Measurements from ENCODE around the gene ZFP1. TPM values are rescaled to one million over a fixed set of nuclear protein-coding genes. Genes with fewer than 3 reads are reported as not detected.
A peak's percentile ranks its signal among the peaks of the same experiment; 100 is the strongest.
"Not testable (repeated sequence)": the region's sequence is repeated elsewhere in the genome, so short reads cannot be mapped to it uniquely, and the experiment has no call there.

ZFP1 gene
- total RNA-seq, 1 donor from 2014 or later = 7.2 TPM

- intact Hi-C loops (cut with DNase I) = loop anchor here (10.0 kb wide), 1 partner anchor 571 kb away; no protein-coding TSS in a partner anchor
- no peak for ATAC-seq (ENCODE audit: poor library complexity)
- DNase-seq = no peak
Measured at GRCh38 chr16:75193730-75194444, 45.6 kb downstream of the ZFP1 start.

GRCh38 chr16:75195811-75196790 lies 47.8 kb downstream of the ZFP1 start:
- intact Hi-C loops (cut with DNase I) = loop anchor here (5.0 to 10.0 kb wide), 3 partner anchors 191 to 569 kb away; no protein-coding TSS in a partner anchor
- DNase-seq (no peak), ATAC-seq (ENCODE audit: poor library complexity) (no peak)

- DNase-seq = no peak
- ATAC-seq (ENCODE audit: poor library complexity) = no peak
- intact Hi-C loops (cut with DNase I) = loop anchor here (5.0 to 10.0 kb wide), 3 partner anchors 190 to 568 kb away; no protein-coding TSS in a partner anchor
Measured at GRCh38 chr16:75196836-75197235, 48.5 kb downstream of the ZFP1 start.

DNA sequence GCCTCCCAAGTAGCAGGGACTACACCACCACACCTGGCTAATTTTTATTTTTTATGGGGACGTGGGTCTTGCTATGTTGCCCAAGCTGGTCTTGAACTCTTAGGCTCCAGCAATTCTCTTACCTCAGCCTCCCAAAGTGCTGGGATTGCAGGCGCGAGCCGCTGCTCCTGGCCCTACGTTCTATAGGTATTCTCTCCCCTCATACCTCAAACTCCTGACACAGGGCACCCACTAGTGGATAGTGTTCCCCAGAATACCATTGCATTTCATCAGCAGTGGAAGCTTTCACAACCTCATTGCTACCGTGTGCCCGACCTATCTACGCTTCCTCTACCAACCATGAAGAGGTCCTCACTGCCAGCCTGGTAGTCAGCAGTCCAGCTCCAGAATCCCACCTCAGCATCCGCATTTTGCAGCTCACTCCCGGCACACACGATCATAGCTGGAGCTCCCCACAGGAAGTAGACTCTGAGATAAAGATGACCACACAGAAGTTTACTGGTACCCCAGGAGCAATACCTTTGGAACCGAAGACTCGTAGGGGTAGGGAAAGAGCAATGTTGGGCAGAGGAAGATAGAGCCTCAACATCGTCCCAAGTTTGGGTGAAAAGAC lies 49.3 kb downstream of the ZFP1 start:
- no peak for DNase-seq
- intact Hi-C loops (cut with DNase I) = loop anchor here (5.0 to 10.0 kb wide), 3 partner anchors 190 to 567 kb away; no protein-coding TSS in a partner anchor
- no peak for ATAC-seq (ENCODE audit: poor library complexity)

GRCh38 chr16:75198135-75198600 lies 49.8 kb downstream of the ZFP1 start:
- peak; percentile 13 for ATAC-seq (ENCODE audit: poor library complexity)
- DNase-seq = no peak
- intact Hi-C loops (cut with DNase I) = loop anchor here (5.0 to 10.0 kb wide), 3 partner anchors 189 to 567 kb away; no protein-coding TSS in a partner anchor

DNA sequence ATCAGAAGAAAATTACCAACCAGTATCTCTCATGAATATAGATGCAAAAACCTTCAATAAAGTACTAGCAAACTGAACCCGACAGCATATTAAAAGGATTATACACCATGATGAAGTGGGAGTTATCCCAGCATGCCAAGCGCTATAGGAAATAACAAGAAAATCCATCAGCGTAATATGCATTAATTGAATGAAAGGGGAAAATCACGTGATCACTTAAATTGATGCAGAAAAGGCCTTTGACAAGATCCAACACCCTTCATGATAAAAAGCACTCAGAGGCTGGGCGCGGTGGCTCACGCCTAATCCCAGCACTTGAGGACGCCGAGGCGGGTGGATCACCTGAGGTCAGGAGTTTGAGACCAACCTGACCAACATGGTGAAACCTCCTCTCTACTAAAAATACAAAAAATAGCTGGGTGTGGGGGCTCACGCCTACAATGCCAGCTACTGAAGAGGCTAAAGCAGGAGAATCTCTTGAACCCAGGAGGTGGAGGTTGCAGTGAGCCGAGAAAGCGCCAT lies 53.8 kb downstream of the ZFP1 start:
- intact Hi-C loops (cut with DNase I) = no loop called here
- ATAC-seq (ENCODE audit: poor library complexity) = no peak
- no peak for DNase-seq

DNA sequence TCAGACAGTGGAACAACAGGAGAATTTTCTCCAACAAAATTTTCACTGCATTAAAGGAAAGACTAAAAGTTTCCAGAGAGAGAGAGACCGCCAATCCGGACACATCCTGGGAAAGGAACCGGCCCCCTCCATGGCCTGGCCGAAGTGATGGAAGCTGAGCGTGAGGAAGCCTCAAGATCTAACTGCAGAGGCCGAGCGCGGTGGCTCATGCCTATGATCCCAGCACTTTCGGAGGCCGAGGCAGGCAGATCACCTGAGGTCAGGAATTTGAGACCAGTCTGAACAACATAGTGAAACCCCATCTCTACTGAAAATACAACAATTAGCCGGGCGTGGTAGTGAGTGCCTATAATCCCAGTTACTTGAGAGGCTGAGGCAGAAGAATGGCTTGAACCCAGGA lies 54.8 kb downstream of the ZFP1 start:
- DNase-seq (no peak), ATAC-seq (ENCODE audit: poor library complexity) (no peak)
- intact Hi-C loops (cut with DNase I) = no loop called here

DNA sequence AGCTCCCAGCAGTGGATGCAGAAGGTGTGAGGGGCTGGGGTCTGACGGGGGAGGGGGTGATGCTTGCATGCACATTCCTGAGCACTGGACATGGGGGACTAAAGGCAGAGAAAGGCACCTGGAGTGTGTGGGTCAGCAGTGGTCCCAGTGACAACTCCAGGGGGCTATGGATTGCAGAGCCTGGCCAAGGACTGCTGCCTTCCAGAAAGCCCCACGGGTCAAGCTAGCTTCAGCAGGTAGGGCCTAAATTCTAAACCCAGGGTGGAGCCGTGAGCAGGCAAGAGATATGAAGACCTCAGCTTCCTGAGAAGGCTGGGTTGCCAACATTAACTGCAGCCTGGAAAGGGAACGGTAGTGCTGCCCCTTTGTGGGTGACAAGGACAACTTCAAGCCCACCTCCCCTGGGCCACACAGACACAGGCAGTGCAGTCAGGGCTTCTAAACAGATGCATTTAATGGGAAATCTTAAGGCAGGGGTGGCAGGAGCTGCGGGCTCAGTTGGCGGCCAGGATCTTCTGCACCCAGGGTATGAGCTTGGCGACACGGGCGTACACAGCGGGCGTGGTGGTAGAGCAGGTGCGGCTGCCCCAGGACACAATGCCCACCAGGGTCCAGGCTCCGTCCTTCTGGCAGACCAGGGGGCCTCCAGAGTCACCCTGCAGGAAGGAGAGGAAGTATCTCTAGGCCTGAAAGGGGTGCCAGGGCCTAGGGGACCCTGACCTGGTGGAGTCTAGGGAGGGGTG lies 55.5 kb downstream of the ZFP1 start:
- ATAC-seq (ENCODE audit: poor library complexity) (no peak), DNase-seq (peak; percentile 38)
- intact Hi-C loops (cut with DNase I) = no loop called here

DNA sequence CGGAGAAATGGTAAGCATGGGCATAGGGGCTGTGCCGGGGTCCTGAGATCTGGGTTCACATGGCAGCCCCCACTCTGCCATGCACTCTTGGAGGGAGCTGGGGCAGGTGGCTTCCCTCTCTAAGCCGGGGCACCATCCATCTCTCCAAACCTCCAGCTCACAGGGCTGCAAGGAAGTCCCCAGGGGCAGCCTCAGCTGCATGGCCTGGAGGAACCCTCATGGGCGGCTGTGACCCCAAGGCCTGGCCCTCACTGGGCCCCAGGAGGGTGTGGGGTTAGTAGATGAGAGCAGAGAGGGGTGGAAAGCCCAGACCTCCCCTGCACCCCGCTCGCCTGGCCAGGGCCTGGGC lies 56.1 kb downstream of the ZFP1 start:
- intact Hi-C loops (cut with DNase I) = no loop called here
- no peak for ATAC-seq (ENCODE audit: poor library complexity)
- DNase-seq = peak; percentile 24

GRCh38 chr16:75204905-75205304 lies 56.6 kb downstream of the ZFP1 start:
- intact Hi-C loops (cut with DNase I); DNase-seq; ATAC-seq (ENCODE audit: poor library complexity): not testable (repeated sequence)

DNA sequence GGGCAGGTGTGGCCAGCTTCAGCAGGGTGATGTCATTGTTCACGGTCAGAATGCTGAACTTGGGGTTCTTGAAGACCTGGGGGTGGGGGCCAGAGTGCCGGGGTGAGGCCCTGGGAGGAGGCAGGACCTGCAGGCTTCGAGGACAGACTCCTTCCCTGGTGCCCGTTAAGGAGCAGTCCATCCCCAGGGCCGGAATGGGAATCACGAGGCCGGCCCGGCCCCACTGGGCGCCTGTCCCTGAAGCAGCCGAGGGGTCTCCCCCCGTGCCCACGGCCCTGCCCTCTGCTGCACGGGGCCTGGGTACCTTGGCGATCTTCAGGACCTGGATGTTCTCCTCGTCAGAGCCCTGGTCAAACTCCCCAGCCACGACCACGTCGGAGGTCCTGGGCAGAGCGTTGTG lies 57.1 kb downstream of the ZFP1 start:
- intact Hi-C loops (cut with DNase I); ATAC-seq (ENCODE audit: poor library complexity); DNase-seq: not testable (repeated sequence)

- not testable (repeated sequence) for DNase-seq
- peak; percentile 7 for ATAC-seq (ENCODE audit: poor library complexity)
- intact Hi-C loops (cut with DNase I) = loop anchor here (2.0 kb wide), 1 partner anchor 19 kb away; no protein-coding TSS in a partner anchor
Measured at GRCh38 chr16:75205961-75206748, 57.8 kb downstream of the ZFP1 start.

DNA sequence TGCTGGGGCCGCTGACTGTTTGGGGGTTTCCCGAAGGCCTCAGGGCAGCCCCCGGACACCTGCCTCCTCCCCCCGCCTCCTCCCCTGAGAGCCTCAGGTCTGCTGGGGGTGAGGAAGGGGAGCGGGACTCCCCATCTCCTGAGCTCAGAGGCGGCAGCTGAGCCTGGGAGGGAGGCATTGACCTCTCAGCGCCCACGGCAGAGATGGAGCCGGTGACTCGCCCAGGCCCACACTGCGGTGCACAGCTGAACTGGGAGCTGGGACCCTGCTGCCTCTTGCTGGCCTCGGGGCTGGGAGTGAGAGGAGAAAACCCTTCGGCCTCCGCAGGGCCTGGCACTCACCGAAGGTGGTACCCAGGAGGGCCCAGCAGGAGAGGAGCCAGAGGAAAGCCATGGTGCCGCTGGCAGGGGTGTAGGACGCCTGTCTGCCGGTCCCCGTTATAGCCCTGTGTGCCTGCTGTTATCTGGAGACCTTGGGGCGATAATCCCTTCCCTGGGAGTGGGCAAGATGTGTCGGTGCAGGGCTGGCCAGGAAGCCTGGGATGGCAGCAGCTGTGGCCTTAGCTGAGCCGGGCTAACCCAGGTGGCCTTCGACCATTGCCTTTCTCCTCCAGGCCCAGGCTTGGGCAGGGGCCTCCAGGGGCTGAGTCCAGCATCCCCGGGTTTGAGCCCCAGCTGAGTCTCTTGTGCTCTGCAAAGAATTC lies 58.6 kb downstream of the ZFP1 start, which contains the start of gene CTRB2:
TSS of gene CTRB2 (minus strand) at position 413 of the 703 bp plus-strand sequence. CDS start at position 393, 20 bp downstream.
- intact Hi-C loops (cut with DNase I) = loop anchor here (2.0 kb wide), 1 partner anchor 18 kb away; no protein-coding TSS in a partner anchor
- DNase-seq (no peak), ATAC-seq (ENCODE audit: poor library complexity) (no peak)

DNA sequence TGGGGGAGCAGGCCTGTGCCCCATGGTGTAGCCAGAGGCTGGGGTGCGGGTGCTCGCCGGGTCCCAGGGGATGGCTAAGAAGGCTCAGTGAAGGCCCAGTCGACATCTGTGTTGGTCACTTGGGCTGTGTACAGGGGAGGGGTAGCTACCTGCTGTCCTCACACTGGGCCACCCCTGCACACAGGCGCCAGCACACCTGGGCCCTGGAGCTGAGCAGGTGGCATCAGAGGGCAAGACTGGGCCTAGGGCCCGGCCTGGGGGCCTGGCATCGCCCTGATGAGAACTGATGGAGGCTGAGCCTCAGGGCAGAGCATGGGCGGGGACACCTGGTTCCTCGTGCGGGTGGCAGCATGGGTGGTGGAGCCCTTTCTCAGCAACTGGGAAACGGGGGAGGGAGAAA lies 59.5 kb downstream of the ZFP1 start:
- no peak for DNase-seq

GRCh38 chr16:75208242-75208825 lies 60.0 kb downstream of the ZFP1 start:
- no peak for ATAC-seq (ENCODE audit: poor library complexity)
- intact Hi-C loops (cut with DNase I) = no loop called here
- peak; percentile 11 for DNase-seq

More for the DNA sequence above, 59.5 kb downstream of the ZFP1 start:
- intact Hi-C loops (cut with DNase I) = loop anchor here (2.0 kb wide), 1 partner anchor 17 kb away; no protein-coding TSS in a partner anchor
- ATAC-seq (ENCODE audit: poor library complexity) = no peak
